GM12891 (cell line): ENCODE data around the gene RGS19.

Experiments used
- POLR2A ChIP-seq: IDR thresholded peaks from 2 replicates; pipeline ENCODE4 v1.6.1; 2011; ENCODE audit warnings: low read depth, low read length, control low read depth
- TAF1 ChIP-seq: IDR thresholded peaks from 2 replicates; pipeline ENCODE4 v1.6.1; 2011; ENCODE audit warnings: low read depth, low read length, control low read depth

GRCh38 chr20:64063389-64064144 is 15.8 kb downstream of the RGS19 start:
- TF ChIP-seq POLR2A: no peak
- TF ChIP-seq TAF1: no peak
